Hematopoietic multipotent progenitor cell (in vitro differentiated cells): ENCODE measurements around the gene PTK7. TPM values are rescaled to one million over a fixed set of nuclear protein-coding genes. Genes with fewer than 3 reads are reported as not detected.
"Not testable (repeated sequence)": the region's sequence is repeated elsewhere in the genome, so short reads cannot be mapped to it uniquely, and the experiment has no call there.

Experiments
- DNase-seq, 3 donors: peaks; one replicate each; pipeline ENCODE4 v3.0.0-alpha.2; 2011 to 2015; ENCODE audit warnings: low read depth in 2 of 3, low spot score in 2 of 3
- total RNA-seq: library from RNA; depleted of rRNA; stranded (reverse); fragments of >200 nt; gene quantifications from one replicate; pipeline ENCODE4 v1.2.3, GENCODE V29; 2012

The PTK7 gene
- total RNA-seq, 1 donor, result 63.8 TPM

DNA sequence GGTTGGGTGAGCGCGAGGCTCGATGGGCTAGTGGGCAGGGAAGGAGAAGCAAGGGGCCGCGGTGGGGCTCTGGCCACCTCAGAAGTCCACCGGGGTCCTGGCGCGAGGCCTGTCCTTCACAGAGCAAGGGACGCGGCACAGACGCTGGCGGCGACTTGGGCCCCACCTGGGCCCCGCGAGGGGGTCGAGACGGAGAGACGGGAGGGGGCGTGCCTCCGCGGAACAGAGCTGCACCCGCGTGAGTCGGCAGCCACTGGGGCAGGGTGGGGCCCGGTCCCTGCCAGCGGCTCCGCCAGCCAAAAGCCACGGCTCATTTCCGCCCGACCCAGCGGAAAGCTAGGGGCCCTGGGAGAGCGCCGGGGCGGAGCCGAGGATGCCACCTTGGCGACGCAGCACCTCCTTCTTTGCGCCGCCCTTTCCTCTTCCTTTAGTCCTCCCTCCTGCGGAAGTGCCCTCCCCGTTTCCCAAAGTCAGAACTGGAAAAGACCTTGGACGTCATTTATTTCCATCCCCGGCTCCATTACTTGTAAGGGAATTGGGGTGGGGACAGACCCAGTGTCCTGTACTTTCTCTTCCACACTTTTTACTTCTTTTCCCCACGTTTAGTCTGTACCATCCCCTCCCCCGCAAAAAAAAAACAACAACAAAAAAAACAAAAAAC, 22.4 kb upstream of the PTK7 start, which contains the start of gene CUL7:
TSS of gene CUL7 (minus strand) at position 307 of the 661 bp plus-strand sequence. CDS start 1,063 bp downstream, outside the sequence.
- peak; percentile 74 to 94 (median 90) for DNase-seq

DNA sequence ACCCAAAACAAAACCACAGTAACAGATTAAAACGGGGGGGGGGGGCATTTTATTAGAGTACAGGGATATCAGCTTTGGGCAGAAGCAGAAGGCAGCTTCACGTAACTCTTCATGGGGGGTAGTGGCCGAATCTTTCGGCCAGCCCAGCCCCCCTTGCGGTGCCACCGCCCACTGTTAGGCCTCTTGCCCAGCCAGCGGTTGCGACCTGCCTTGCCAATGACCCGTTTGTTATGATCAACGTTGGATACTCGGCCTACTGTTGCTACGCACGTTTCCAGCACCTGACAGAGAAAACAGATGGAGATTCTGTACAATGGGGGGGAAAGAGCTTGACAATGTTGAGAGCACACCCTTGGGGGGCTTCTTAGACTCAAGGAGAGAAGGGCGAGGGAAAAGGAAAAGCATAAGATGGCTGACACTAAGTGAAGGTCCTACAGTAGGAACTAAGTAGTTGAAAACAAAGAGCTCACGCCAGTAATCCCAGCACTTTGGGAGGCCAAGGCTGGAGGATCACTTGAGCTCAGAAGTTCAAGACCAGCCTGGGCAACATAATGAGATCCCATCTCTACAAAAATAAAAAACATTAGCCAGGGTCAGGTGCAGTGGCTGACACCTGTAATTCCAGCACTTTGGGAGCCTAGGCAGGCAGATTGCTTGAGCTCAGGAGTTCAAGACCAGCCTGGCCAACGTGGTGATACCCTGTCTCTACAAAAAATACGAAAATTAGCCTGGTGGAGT, 21.7 kb upstream of the PTK7 start:
- no peak for DNase-seq

DNA sequence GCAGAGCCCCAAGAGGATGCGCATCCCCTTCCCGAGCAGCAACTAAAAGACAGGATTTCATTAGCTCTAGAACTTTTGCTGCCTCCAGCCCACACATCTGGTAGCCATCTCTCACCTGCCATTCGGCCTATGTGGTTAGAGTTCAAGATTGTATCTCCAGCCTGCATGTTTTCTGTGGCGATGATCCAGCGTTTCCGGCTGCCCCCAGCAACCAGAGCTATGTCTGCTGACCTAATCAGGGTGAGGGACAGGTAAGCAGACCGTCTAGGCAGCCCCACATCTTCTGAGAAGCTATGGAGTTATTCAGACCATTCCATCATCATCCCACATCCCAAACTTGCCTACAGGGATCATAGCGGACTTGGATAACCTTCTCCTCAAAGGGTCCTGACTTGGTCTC, 20.1 kb upstream of the PTK7 start:
- DNase-seq, result no peak

DNA sequence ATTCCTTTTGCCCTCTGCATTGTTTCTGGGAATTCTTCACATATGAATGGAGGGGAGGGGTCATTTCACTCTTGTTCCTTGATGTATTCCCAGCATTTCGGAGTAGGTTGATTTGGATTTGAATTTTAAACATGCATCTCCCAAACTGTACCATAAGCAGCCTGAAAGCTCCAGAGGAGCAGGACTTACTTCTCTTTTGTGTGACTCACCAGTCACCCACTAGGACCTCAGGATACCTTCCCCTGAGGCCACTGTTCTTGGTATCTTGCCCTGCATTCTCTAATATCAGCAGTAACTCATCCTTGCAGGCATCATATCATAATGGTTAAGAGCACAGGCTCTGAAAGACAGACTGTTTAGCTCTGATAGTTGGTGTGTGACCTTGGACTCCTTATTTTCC, 17.6 kb upstream of the PTK7 start:
- DNase-seq, result no peak

DNA sequence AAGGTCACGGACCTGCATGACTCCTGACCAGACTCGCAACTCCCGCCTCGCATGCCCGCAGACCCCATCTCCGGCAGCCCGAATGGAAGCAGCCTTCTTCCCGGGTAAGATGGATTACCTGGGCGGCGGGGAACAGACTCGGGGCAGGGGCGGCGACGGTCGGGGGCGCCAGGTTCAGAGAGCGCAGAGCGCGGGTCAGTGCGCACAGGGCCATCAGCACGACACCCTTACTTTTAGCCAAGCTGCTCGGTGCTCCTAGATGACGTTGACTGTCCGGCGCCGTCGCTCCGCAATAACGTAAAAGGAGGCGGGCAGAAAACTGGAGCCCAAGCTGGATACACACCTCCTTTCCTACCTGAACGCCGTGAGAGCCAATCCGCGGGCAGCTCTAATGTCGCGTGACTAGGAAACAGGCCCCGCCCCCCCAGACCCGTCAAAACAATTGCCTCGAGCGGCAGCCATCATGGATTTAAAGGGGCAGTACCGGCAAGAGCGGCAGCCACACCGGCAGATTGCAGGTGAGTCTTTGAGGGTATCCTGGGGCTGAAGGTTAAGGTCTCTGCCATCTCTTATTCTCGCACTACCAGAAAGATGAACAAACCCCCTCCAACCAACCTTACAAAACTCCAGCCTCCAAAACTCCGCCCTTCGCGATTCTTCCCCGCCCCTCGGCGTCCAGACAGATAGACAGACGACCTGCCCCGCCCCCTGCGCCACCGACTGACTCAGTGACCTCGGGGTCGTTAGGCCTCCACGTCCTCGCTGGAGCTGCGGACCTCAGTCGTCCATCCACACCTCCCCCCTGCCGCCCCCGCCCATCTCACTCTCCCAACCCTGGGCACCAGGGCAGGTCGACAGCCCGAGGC, 16.7 kb upstream of the PTK7 start, which contains the start of the genes KLC4 and MRPL2:
TSS of gene KLC4 (plus strand) at position 464 of the 866 bp plus-strand sequence. CDS start 1,705 bp downstream, outside the sequence.
TSS of gene MRPL2 (minus strand) at position 267 of the 866 bp plus-strand sequence. CDS start at position 214, 53 bp downstream.
- DNase-seq, result peak; percentile 86 to 99 (median 99)

DNA sequence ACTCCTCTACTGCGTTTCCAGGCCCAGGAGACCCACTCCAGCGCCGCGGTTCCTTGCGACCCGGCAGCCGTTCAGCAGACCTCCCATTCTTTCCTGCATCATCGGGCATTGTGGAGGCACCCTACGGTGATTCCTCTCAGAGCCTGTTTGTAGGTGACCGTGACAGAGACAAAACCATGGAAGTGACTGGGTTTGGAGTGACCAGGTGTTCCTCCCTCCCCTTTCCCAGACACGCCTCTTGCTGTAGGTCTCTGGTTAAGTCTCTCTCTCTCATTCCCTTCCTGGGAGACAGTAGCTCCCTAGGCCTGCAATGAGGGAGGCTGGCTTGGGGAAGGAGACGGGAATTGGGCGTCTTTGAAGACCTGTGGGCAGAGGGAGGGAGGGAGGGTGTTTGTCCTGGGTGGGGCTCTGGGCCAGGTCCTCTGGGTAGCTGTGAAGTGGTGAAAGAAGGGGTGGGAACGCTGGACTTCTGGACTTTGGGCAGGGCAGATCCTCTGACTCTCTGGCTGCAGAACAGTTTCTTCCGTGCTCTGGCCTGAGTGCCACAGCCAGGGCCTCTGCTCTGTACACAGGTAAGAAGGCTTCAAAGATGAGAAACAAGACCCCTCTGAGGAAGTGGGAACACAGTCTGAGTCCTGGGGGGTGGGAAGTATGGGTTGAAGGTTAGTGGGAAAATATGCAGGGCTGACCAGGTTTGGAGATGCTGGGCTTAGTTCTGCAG, 15.9 kb upstream of the PTK7 start:
- no peak for DNase-seq

DNA sequence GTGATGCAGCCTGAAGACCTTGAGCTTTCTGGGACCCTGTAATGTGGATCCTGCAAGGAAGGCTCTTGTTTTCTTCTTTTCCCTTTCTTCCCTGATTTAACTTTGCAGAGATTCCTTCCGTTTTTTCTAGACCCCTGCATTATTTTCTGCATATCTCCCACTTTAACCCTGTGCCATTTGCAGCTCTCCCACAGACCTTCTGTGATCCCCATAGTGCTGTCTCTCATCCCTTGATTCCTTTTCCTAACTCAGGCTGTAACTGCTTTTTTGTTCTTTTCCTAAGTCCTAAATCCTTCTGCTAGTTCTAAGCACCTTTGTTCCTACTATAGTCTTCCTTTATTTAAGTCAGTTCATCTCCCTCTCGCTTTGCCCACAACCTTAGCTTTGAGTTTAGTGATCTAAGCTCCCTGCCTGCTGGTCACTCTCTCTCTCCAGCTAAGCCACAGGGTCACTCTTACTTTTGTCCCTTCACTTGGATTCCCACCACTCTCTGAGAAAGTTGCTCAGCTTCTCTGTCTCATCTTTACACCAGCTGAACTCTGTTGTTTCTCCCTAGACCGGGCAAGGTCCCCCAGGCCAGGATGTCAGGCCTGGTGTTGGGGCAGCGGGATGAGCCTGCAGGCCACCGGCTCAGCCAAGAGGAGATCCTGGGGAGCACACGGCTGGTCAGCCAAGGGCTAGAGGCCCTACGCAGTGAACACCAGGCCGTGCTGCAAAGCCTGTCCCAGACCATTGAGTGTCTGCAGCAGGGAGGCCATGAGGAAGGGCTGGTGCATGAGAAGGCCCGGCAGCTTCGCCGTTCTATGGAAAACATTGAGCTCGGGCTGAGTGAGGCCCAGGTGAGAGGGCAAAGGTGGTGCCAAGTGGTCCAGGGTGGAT, 15.1 kb upstream of the PTK7 start:
- DNase-seq, result no peak

DNA sequence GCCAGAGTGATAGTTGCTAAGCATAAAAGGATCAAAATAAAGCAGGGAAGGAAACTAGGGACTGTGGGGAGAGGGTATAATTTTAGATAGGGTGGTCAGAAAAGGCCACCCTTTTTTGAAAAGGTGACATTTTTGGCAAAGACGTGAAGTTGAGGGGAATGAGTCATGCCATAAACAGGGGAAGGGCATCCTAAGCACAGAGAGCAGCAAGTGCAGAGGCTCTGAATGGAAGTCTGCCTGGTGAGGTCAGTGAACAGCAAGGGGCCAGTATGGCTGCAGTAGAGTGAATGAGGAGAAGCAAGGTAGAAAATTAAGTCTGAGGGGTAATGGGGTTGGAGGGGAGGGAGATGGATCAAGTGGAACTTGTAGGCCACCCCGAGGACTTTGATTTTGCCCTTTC, 14.3 kb upstream of the PTK7 start:
- DNase-seq, result no peak

DNA sequence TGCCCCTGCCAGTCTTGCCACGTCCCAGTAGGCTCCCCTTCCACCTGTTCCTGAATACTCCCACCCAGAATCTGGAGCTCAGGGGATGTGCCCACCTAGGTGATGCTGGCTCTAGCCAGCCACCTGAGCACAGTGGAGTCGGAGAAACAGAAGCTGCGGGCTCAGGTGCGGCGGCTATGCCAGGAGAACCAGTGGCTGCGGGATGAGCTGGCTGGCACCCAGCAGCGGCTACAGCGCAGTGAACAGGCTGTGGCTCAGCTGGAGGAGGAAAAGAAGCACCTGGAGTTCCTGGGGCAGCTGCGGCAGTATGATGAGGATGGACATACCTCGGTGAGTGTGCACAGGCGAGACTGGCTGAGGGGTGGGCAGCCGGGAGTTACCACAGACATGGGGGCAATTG, 13.3 kb upstream of the PTK7 start:
- DNase-seq, result no peak

DNA sequence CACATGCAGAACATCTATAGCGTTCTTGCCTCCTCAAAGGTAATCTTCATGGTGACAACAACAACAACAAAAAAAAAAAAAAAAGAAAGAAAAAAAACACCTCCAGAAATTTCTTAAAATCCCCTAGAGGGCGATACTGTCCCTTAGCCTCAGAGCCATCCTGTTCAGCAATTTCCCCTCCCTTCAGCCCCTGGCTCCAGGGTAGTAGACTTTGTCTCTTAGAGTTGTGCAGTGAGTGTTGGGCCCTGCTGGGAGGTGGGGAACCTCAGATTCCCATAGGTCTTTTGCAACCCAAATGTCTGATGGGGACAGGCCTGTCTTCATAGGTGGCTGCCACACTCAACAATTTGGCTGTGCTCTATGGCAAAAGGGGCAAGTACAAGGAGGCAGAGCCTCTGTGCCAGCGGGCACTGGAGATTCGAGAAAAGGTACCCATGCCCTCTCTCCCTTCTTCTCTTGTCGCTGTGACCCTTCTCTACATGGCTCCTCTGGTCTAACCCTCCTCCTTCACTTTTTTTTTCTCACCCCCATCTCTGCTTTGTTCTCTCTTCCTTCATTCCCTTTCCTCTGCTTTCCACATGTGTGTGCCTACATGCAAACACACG, 6.0 kb upstream of the PTK7 start:
- peak in 2 of 3 donors; percentile 56 to 76 for DNase-seq

DNA sequence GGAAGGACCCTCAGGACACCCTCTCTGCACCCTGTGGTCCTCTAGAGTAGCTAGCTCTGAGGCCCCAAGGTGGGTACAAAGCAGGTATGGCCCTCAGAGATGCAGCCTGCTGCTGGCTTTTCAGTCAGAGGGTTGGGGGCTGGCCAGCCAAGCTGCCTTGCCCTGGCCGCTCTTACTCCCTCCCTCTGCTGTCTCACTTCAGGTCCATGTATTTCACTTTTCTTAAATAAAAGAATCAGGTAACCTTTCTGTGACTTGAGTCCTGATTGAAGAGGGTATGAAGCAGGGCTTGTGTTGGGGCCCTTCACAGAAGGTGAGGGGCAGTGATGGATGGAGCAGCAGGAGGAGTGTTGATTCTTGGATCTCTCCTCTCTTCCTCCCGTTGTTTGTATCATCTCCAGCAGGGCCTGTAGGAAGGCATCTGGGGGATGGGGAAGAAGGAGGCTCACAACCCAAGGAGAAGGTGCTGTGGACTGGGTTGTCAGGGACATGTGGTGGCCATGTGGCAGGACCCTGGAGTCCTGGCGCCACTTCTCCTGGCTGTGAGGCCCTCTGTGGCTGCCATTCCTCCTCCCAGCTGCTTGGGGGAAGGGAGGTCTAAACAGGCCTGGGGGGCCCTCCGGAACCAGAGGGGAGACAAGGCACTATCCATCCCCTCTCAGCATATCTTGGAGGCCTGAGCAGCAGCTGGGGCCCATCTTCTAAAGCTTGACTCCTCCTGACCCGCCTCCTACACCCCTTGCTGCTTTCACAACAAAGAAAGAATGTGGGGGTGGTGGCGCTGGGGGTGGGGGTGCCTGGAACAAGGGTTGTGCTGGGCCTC, 1.1 kb upstream of the PTK7 start:
- no peak for DNase-seq

DNA sequence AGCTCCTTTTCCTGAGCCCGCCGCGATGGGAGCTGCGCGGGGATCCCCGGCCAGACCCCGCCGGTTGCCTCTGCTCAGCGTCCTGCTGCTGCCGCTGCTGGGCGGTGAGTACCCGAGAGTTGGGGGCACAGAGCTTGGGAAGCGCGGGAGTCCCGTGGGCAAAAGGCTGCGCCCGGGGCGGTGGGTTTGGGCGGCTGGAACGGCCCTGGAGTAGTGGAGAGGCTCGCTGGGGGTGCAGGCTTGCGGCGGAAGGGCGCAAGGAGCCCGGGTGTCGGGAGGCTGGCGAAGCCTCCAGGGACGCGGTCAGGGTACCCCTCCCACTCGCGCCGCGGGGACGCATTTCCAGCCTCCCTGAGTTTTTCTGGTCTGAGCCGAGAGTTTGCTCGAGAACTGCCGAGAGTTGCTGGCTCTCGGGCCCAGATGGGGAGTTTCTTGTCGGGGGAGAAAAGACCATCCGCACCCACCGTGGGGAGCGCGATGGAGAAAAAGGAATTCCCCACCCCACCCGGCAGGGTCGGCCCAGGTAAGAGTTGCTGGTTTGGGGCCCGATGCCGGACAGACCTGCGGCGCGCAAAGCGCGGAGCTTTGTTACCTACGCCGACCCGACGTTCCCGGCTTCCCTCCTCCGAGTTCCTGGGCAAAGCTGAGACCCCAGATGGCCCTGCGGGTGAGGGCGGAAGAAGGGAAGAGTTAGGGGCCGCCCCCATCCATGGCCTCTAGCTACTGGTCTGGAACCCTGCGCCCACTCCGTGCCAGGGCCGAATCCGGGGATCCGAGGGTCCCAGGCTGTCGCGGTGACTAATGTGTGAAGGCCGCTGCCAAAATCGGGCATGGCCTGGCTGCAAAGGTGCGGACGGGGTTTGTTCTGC, 584 bp downstream of the PTK7 start:
- peak in 1 of 3 donors; percentile 33 for DNase-seq

DNA sequence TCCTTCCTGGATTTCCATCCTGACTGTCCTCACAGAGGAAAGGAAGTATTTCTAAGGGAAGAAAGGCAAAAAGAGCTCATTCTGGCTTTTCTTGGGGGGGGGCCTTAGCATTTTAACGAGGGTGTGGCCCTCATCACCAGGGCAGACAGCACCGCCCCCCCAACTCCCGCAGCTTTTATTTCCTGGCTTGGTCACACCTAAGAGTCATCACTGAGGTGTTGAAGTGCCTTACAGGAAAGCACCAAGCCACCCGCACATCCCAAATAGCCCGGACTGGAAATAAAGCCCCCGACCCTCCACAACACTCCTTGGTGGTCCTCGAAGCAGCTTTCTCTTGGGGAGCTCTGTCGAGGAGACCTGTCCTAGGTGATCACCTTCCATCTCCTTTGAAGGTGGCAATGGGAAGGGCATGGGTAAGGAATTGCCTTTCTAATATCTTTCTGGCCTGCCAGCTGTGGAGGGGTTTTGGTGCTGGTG, 1.3 kb downstream of the PTK7 start:
- DNase-seq, result no peak

DNA sequence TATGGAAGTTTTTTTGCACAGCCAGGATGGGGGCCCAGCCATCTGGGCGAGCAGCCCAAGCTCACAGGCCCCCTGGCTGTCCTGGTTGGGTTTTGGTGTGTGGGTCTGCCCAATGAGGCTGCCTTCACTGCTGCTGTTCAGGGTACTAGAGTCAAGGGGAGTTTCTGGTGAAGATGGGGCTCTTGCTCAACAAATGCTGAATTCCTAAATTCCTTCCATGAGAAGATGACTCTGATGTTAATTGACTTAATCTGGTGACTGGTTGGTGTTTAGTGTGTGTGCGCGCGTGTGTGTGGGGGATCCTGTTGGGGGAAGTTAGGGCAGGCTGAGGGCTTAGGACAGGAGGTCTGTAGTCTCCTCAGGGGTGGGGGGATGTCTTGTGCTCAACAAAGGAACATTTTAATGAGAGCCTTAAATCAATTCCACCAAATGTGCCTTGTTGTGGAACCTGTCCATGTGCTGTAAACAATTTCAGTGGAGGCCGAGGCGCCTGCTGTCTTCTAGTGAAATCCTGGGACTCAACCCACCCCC, 1.9 kb downstream of the PTK7 start:
- DNase-seq, result no peak

DNA sequence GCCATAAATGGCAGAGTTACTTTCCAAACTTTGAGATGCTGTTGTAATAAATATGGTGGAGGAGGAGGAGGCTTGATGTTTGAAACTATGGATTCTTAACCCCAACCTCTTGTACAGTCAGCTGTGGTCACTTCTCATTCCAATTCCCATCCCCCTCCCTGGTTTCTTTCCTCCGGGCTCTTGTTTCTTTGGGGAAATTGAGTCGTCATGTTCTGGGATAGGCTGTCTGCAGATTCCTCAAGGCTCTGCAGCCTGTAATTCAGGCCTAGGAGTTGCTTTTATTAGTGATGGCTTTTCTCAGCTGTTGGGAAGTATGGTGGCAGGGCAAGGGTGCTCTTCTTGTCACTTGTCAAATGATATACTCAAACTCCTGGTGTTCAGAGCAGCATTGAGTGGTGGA, 2.6 kb downstream of the PTK7 start:
- DNase-seq, result no peak

DNA sequence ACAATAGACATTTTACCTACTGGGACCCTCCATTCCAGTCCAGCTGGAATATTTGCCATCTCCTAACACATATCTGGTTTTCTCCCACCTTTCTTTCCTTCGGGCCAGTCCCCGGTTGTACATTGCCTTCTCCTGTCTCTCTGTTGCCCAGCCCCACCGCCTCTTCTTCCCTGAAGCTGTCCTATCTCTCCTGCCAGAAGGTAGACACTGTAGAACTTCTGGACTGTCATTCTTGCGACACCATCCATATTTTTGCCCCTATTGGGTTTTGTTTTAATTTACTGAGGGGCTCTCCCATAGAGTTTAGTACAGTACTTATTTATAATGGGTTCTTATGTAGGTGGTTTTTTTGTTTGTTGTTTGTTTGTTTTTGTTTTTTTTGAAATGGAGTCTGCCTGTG, 4.9 kb downstream of the PTK7 start:
- DNase-seq, result no peak

DNA sequence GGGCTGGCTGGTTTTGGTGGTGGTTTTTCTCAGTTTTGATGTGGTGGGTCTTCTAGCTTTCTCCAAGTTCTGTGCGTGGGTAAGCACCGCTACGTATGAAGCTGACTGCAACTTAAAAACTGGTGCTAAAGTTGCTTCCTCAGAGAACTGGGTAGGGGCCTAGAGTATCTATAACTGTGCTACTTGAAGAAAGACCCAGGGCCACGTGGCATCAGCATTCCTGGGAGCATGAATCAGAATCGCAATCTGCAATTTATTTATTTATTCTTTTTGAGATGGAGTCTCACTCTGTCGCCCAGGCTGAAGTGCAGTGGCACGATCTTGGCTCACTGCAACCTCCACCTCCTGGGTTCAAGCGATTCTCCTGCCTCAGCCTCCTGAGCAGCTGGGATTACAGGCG, 5.8 kb downstream of the PTK7 start:
- DNase-seq, result not testable (repeated sequence)
